GM12878 (cell line): ENCODE data around the gene PGRMC2. TPM values are rescaled to one million over a fixed set of nuclear protein-coding genes. Genes with fewer than 3 reads are reported as not detected.

Experiments used
- ATAC-seq: fragments of 200-7000 bp; cut with Tn5 transposase; 3 replicates; pipeline ENCODE4 v1.9.1; 2020; ENCODE audit warnings: mild to moderate bottlenecking, moderate library complexity
- BruUV-seq: library from RNA; stranded (reverse); fragments of 400-500 nt; replicated peaks from 2 replicates; lab custom pipeline; 2021; lab: Mats Ljungman, UMichigan
- CTCF ChIA-PET: fragments of 300-600 bp; sonication (Branson Sonifier 250); formaldehyde crosslinking; extraction: SDS; loops from one replicate; lab custom pipeline; 2021; ENCODE audit warnings: inconsistent platforms; lab: Yijun Ruan, JAX
- POLR2A ChIA-PET: fragments of 350-600 bp; formaldehyde crosslinking; extraction: SDS; loops from one replicate; lab custom pipeline; 2021; ENCODE audit warnings: inconsistent platforms; lab: Charles Lee
- RAD21 ChIA-PET: fragments of 300-600 bp; sonication (Branson Sonifier 250); formaldehyde crosslinking; loops from one replicate; lab custom pipeline; 2023; ENCODE audit warnings: antibody characterized with exemption; ENCODE audit not compliant: unreplicated experiment; lab: Charles Lee
- SMC1A ChIA-PET: fragments of 300-600 bp; sonication (Branson Sonifier 250); formaldehyde crosslinking; loops from one replicate; lab custom pipeline; 2023; ENCODE audit not compliant: unreplicated experiment, uncharacterized antibody; lab: Charles Lee
- DNase-seq: peaks from one replicate; pipeline ENCODE4 v3.0.0-alpha.2; 2011; ENCODE audit warnings: low read depth, low spot score
- FAIRE-seq: peaks from 3 replicates; lab custom pipeline; 2011; peaks lifted over from hg19 to GRCh38; lab: Jason Lieb, UNC
- H2AFZ ChIP-seq: 2 replicates; pipeline ENCODE4 v1.6.0; 2011; ENCODE audit warnings: low read depth, low read length, control low read depth; ENCODE audit not compliant: control insufficient read depth
- H3K27ac ChIP-seq: 2 replicates; pipeline ENCODE4 v1.5.1; 2011; ENCODE audit warnings: control low read depth; ENCODE audit not compliant: control insufficient read depth, insufficient read depth
- H3K27me3 ChIP-seq, 2 experiments: replicated peaks in 1 of 2; 2 replicates each; pipeline versions ENCODE4 v1.6.0 to v1.6.1; 2011; ENCODE audit warnings: low read length in 1 of 2; ENCODE audit not compliant: control insufficient read depth in 2 of 2, insufficient read depth in 2 of 2
- H3K36me3 ChIP-seq, 2 experiments: 2 replicates each; pipeline ENCODE4 v1.5.1; 2011; ENCODE audit warnings: low read length in 1 of 2; ENCODE audit not compliant: control insufficient read depth in 2 of 2, insufficient read depth in 2 of 2
- H3K4me1 ChIP-seq: 2 replicates; pipeline ENCODE4 v1.6.1; 2011; ENCODE audit warnings: mild to moderate bottlenecking, low read length, moderate library complexity, mixed read lengths; ENCODE audit not compliant: control insufficient read depth, insufficient read depth
- H3K4me2 ChIP-seq: 2 replicates; pipeline ENCODE4 v1.6.0; 2011; ENCODE audit warnings: control low read depth; ENCODE audit not compliant: control insufficient read depth, insufficient read depth
- H3K4me3 ChIP-seq: fragments of 200-600 bp; sonication (generic); 2 replicates; pipeline ENCODE4 v1.5.1; 2016
- H3K79me2 ChIP-seq: 2 replicates; pipeline ENCODE4 v1.6.0; 2011; ENCODE audit warnings: low read length; ENCODE audit not compliant: control insufficient read depth, insufficient read depth
- H3K9ac ChIP-seq: 2 replicates; pipeline ENCODE4 v1.8.0; 2011; ENCODE audit warnings: low read length, control low read depth, mixed read lengths; ENCODE audit not compliant: control insufficient read depth, insufficient read depth
- H3K9me3 ChIP-seq: replicated peaks from 3 replicates; pipeline ENCODE4 v1.5.1; 2011; ENCODE audit warnings: mild to moderate bottlenecking, low read length; ENCODE audit not compliant: control insufficient read depth, insufficient read depth
- H4K20me1 ChIP-seq: 2 replicates; pipeline ENCODE4 v1.6.0; 2011; ENCODE audit not compliant: control insufficient read depth, insufficient read depth
- CREM ChIP-seq: IDR thresholded peaks from 2 replicates; pipeline ENCODE4 v1.6.1; 2014; ENCODE audit warnings: antibody characterized with exemption, low read depth
- EP300 ChIP-seq, 2 experiments: fragments of 150-350 bp in 1 of 2; IDR thresholded peaks; 2 replicates each; pipeline ENCODE4 v1.6.1; 2011 to 2012; ENCODE audit warnings: low read depth in 2 of 2, low read length in 2 of 2, borderline replicate concordance in 1 of 2, improper control_type of control experiment in 1 of 2, inconsistent platforms in 1 of 2; ENCODE audit not compliant: control insufficient read depth in 1 of 2
- PAX5 ChIP-seq: IDR thresholded peaks from 2 replicates; pipeline ENCODE4 v1.6.1; 2011; ENCODE audit warnings: low read depth, low read length, borderline replicate concordance
- SUPT20H ChIP-seq: IDR thresholded peaks from 2 replicates; pipeline ENCODE4 v1.6.1; 2011; ENCODE audit warnings: low read depth, mild to moderate bottlenecking, low read length, moderate library complexity, borderline replicate concordance; ENCODE audit not compliant: control insufficient read depth
- ZBED1 ChIP-seq: IDR thresholded peaks from 2 replicates; pipeline ENCODE4 v1.6.1; 2016; ENCODE audit warnings: borderline replicate concordance
- ZSCAN29 ChIP-seq: fragments of 450-650 bp; IDR thresholded peaks from 2 replicates; pipeline ENCODE4 v1.6.1; 2017; ENCODE audit warnings: mild to moderate bottlenecking, moderate library complexity
- WGBS: methylation state at CpG from one replicate; pipeline ENCODE4 v1.1.6; 2016; ENCODE audit warnings: low lambda C conversion rate; ENCODE audit not compliant: insufficient replicate concordance, insufficient coverage; ENCODE audit errors: missing lambda C conversion rate; 5-methylcytosine and 5-hydroxymethylcytosine counted together
- in situ Hi-C: fragments of 300-500 bp; cut with MboI; formaldehyde crosslinking; loops from 9 replicates; pipeline ENCODE4 v1.14.3; 2018; ENCODE audit warnings: mixed read lengths
- intact Hi-C: fragments of 100-400 bp; cut with micrococcal nuclease; formaldehyde crosslinking; loops from one replicate; pipeline ENCODE4 v1.14.2; 2022; ENCODE audit not compliant: unreplicated experiment
- polyA plus RNA-seq, 11 experiments: library from polyadenylated mRNA; depleted of rRNA in 4 of 11; unstranded in 6 of 11; stranded (reverse) in 5 of 11; fragments of >200 nt; fragmentation: Nextera tagmentation in 4 of 11; fragmentation: Illumina TruSeq in 1 of 11; extraction: Ambion mirVana in 4 of 11; extraction: Trizol in 1 of 11; gene quantifications; 1 replicate in 1 of 11; 2 replicates in 10 of 11; pipeline versions ENCODE4 v1.2.1 to v1.2.3, GENCODE V29; 2011 to 2016; ENCODE audit warnings: inconsistent platforms in 2 of 11, missing spikeins in 2 of 11, low read depth in 1 of 11
- total RNA-seq, 4 experiments: library from RNA; depleted of rRNA in 3 of 4; stranded (reverse); fragments of >200 nt in 3 of 4; fragmentation: Illumina TruSeq in 1 of 4; extraction: Trizol in 1 of 4; gene quantifications; 2 replicates each; pipeline versions ENCODE4 v1.2.1 to v1.2.3, GENCODE V29; 2013 to 2021
- TF ChIP-seq, protein P1 (sequence below): IDR thresholded peaks from 2 replicates; pipeline ENCODE4 v1.6.1; 2012; ENCODE audit warnings: low read length, inconsistent platforms
- TF ChIP-seq, protein P2 (sequence below): fragments of 450-650 bp; conservative IDR thresholded peaks from 2 replicates; pipeline ENCODE4 v1.6.1; 2017; ENCODE audit warnings: mild to moderate bottlenecking, moderate library complexity
- TF ChIP-seq, protein P3 (sequence below): IDR thresholded peaks from 2 replicates; pipeline ENCODE4 v1.6.1; 2012; ENCODE audit warnings: improper control_type of control experiment, low read depth, low read length; ENCODE audit not compliant: insufficient replicate concordance
- TF ChIP-seq, protein P4 (sequence below): fragments of 450-650 bp; IDR thresholded peaks from 2 replicates; pipeline ENCODE4 v1.6.1; 2018; ENCODE audit warnings: mild to moderate bottlenecking, low read depth, moderate library complexity; ENCODE audit not compliant: partially characterized antibody

Gene PGRMC2
- total and polyA plus RNA-seq, 10 of the 15 experiments (the other 5 are each of a cell fraction or from before 2014, with no cell fraction given): 6.3 to 38.4 (median 12.0) TPM

DNA sequence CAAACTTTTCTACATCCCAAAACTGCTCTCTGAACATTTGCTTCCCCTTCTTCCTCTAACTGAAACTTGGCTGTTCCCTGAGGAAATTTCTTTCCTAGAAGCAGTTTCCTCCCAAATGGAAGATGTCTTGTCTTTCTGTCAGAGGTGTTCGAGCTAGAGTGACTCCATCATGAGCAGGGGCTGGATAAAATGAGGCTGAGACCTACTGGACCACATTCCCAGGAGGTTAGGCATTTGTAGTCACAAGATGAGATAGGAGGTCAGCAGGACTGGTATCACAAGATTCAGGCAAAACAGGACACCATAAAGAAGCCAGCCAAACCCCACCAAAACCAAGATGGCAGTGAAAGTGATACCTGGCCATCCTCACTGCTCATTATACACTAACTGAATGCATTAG lies 35.8 kb upstream of the PGRMC2 start:
- CTCF ChIA-PET: no interaction called here
- intact Hi-C loops: no loop called here
- POLR2A ChIA-PET: no interaction called here
- no TSS peak for BruUV-seq
- H3K4me3 ChIP-seq: no peak overlapping the region
- H4K20me1 ChIP-seq: no peaks in the 10 kb centered on the region
- H3K9ac ChIP-seq: no peak overlapping the region
- no peak overlapping the region for H3K4me2 ChIP-seq
- SMC1A ChIA-PET: no interaction called here
- H3K4me1 ChIP-seq: no peaks in the 10 kb centered on the region
- RAD21 ChIA-PET: no interaction called here
- H3K79me2 ChIP-seq: no peaks in the 10 kb centered on the region
- ATAC-seq (no peak), DNase-seq (no peak), FAIRE-seq (no peak)
- H3K36me3 ChIP-seq: no peaks in the 10 kb centered on the region
- no peaks in the 10 kb centered on the region for H3K27me3 ChIP-seq
- H3K9me3 ChIP-seq: no peaks in the 10 kb centered on the region
- H3K27ac ChIP-seq: no peak overlapping the region
- in situ Hi-C loops: no loop called here
- WGBS: 5% methylated on average over 1 of the region's 1 CpG
- H2AFZ ChIP-seq: no peak overlapping the region
- TF ChIP-seq, protein P1, sequence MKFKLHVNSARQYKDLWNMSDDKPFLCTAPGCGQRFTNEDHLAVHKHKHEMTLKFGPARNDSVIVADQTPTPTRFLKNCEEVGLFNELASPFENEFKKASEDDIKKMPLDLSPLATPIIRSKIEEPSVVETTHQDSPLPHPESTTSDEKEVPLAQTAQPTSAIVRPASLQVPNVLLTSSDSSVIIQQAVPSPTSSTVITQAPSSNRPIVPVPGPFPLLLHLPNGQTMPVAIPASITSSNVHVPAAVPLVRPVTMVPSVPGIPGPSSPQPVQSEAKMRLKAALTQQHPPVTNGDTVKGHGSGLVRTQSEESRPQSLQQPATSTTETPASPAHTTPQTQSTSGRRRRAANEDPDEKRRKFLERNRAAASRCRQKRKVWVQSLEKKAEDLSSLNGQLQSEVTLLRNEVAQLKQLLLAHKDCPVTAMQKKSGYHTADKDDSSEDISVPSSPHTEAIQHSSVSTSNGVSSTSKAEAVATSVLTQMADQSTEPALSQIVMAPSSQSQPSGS: no peak
- TF ChIP-seq, protein P2, sequence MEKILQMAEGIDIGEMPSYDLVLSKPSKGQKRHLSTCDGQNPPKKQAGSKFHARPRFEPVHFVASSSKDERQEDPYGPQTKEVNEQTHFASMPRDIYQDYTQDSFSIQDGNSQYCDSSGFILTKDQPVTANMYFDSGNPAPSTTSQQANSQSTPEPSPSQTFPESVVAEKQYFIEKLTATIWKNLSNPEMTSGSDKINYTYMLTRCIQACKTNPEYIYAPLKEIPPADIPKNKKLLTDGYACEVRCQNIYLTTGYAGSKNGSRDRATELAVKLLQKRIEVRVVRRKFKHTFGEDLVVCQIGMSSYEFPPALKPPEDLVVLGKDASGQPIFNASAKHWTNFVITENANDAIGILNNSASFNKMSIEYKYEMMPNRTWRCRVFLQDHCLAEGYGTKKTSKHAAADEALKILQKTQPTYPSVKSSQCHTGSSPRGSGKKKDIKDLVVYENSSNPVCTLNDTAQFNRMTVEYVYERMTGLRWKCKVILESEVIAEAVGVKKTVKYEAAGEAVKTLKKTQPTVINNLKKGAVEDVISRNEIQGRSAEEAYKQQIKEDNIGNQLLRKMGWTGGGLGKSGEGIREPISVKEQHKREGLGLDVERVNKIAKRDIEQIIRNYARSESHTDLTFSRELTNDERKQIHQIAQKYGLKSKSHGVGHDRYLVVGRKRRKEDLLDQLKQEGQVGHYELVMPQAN: no peak
- TF ChIP-seq SUPT20H (no peak), ZBED1 (no peak), ZSCAN29 (no peak), PAX5 (no peak), CREM (no peak), EP300 (IDR thresholded peaks at IDR 0.05; ENCODE audit: borderline replicate concordance in 1 of 2, control insufficient read depth in 1 of 2, low read depth in 2 of 2, low read length in 2 of 2) (no peak)
- TF ChIP-seq, protein P3, sequence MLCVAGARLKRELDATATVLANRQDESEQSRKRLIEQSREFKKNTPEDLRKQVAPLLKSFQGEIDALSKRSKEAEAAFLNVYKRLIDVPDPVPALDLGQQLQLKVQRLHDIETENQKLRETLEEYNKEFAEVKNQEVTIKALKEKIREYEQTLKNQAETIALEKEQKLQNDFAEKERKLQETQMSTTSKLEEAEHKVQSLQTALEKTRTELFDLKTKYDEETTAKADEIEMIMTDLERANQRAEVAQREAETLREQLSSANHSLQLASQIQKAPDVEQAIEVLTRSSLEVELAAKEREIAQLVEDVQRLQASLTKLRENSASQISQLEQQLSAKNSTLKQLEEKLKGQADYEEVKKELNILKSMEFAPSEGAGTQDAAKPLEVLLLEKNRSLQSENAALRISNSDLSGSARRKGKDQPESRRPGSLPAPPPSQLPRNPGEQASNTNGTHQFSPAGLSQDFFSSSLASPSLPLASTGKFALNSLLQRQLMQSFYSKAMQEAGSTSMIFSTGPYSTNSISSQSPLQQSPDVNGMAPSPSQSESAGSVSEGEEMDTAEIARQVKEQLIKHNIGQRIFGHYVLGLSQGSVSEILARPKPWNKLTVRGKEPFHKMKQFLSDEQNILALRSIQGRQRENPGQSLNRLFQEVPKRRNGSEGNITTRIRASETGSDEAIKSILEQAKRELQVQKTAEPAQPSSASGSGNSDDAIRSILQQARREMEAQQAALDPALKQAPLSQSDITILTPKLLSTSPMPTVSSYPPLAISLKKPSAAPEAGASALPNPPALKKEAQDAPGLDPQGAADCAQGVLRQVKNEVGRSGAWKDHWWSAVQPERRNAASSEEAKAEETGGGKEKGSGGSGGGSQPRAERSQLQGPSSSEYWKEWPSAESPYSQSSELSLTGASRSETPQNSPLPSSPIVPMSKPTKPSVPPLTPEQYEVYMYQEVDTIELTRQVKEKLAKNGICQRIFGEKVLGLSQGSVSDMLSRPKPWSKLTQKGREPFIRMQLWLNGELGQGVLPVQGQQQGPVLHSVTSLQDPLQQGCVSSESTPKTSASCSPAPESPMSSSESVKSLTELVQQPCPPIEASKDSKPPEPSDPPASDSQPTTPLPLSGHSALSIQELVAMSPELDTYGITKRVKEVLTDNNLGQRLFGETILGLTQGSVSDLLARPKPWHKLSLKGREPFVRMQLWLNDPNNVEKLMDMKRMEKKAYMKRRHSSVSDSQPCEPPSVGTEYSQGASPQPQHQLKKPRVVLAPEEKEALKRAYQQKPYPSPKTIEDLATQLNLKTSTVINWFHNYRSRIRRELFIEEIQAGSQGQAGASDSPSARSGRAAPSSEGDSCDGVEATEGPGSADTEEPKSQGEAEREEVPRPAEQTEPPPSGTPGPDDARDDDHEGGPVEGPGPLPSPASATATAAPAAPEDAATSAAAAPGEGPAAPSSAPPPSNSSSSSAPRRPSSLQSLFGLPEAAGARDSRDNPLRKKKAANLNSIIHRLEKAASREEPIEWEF: no peak
- TF ChIP-seq, protein P4, sequence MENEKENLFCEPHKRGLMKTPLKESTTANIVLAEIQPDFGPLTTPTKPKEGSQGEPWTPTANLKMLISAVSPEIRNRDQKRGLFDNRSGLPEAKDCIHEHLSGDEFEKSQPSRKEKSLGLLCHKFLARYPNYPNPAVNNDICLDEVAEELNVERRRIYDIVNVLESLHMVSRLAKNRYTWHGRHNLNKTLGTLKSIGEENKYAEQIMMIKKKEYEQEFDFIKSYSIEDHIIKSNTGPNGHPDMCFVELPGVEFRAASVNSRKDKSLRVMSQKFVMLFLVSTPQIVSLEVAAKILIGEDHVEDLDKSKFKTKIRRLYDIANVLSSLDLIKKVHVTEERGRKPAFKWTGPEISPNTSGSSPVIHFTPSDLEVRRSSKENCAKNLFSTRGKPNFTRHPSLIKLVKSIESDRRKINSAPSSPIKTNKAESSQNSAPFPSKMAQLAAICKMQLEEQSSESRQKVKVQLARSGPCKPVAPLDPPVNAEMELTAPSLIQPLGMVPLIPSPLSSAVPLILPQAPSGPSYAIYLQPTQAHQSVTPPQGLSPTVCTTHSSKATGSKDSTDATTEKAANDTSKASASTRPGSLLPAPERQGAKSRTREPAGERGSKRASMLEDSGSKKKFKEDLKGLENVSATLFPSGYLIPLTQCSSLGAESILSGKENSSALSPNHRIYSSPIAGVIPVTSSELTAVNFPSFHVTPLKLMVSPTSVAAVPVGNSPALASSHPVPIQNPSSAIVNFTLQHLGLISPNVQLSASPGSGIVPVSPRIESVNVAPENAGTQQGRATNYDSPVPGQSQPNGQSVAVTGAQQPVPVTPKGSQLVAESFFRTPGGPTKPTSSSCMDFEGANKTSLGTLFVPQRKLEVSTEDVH: no peak
